ENCODE measurements around the gene RBM5.

- no peak for TF ChIP-seq CTCF (IDR thresholded peaks at IDR 0.05)
- TF ChIP-seq ZFX (IDR thresholded peaks at IDR 0.05; ENCODE audit: borderline replicate concordance), result no peak
These were observed 49.8 kb downstream of the RBM5 start for GRCh38 chr3:50138266-50139200.

Measured in 22Rv1 (cell line).